ENCODE measurements around the gene SLC24A3.

Gene SLC24A3

DNA sequence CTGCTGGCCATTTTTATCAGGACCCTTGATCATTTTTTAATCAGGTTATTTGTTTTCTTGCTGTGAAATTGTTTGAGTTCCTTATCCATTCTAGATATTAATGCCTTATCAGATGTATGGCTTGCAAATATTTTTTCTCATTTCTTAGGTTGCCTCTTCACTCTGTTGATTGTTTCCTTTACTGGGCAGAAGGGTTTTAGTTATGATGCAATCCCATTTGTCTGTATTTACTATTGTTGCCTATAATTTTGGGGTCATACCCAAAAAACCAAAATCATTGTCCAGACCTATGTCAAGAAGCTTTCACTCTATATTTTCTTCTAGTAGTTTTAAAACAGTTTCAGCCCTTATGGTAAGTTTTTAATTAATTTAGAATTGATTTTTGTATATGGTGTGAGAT lies 172.5 kb downstream of the SLC24A3 start:
- no peak overlapping the region for H3K4me3 Mint-ChIP-seq
- H3K27ac Mint-ChIP-seq = no peak overlapping the region
- H3K4me1 Mint-ChIP-seq = peaks cover 14% of the 10 kb centered on the region
- DNase-seq = no peak
- peaks cover 6% of the 10 kb centered on the region for H3K36me3 Mint-ChIP-seq (ENCODE audit: low read depth)
- H3K9me3 Mint-ChIP-seq = peaks cover 16% of the 10 kb centered on the region
- TF ChIP-seq CTCF (IDR thresholded peaks at IDR 0.05) = no peak
- H3K27me3 Mint-ChIP-seq (ENCODE audit: low read depth, poor library complexity) = no peaks in the 10 kb centered on the region

GRCh38 chr20:19387251-19387650 lies 174.8 kb downstream of the SLC24A3 start:
- no peak overlapping the region for H3K4me3 Mint-ChIP-seq
- peaks cover 11% of the 10 kb centered on the region for H3K4me1 Mint-ChIP-seq
- H3K9me3 Mint-ChIP-seq = peaks cover 22% of the 10 kb centered on the region
- no peaks in the 10 kb centered on the region for H3K27me3 Mint-ChIP-seq (ENCODE audit: low read depth, poor library complexity)
- no peak for DNase-seq
- no peak for TF ChIP-seq CTCF (IDR thresholded peaks at IDR 0.05)
- H3K36me3 Mint-ChIP-seq (ENCODE audit: low read depth) = peaks cover 7% of the 10 kb centered on the region
- H3K27ac Mint-ChIP-seq = no peak overlapping the region

- no peak for DNase-seq
- peaks cover 44% of the 10 kb centered on the region for H3K9me3 Mint-ChIP-seq
- no peak for TF ChIP-seq CTCF (IDR thresholded peaks at IDR 0.05)
- H3K4me1 Mint-ChIP-seq = peaks cover 18% of the 10 kb centered on the region
- H3K27ac Mint-ChIP-seq = no peak overlapping the region
- H3K36me3 Mint-ChIP-seq (ENCODE audit: low read depth) = peaks cover 17% of the 10 kb centered on the region
- H3K27me3 Mint-ChIP-seq (ENCODE audit: low read depth, poor library complexity) = no peaks in the 10 kb centered on the region
- no peak overlapping the region for H3K4me3 Mint-ChIP-seq
These were observed 180.1 kb downstream of the SLC24A3 start for GRCh38 chr20:19392344-19393130.

GRCh38 chr20:19396460-19397081 lies 184.1 kb downstream of the SLC24A3 start:
- DNase-seq = no peak
- Mint-ChIP-seq H3K4me1 (peaks cover 18% of the 10 kb centered on the region), H3K4me3 (no peak overlapping the region), H3K27me3 (ENCODE audit: low read depth, poor library complexity) (peaks cover 3% of the 10 kb centered on the region), H3K36me3 (ENCODE audit: low read depth) (peaks cover 33% of the 10 kb centered on the region), H3K27ac (no peak overlapping the region), H3K9me3 (peaks cover 53% of the 10 kb centered on the region)
- TF ChIP-seq CTCF (IDR thresholded peaks at IDR 0.05) = no peak

DNA sequence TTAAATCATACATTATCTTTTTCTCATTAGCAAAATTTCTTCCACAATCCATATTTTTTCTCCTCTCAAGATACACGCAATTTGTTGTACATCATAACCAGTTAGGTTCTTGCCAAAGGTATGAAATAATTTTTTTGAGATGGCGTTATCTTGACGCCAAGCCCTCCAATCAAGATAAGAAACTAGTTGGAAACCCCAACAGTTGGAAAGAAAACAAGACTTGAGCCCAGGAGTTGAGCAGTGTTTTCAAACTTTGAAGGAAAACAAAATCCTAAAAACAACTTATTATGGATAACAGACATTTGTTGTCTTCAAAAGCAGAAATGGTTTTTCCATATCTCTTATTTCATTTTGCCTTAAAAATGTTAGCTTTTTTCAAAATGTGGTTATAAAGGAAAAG lies 184.8 kb downstream of the SLC24A3 start:
- Mint-ChIP-seq H3K4me1 (peaks cover 18% of the 10 kb centered on the region), H3K36me3 (ENCODE audit: low read depth) (peaks cover 33% of the 10 kb centered on the region), H3K27me3 (ENCODE audit: low read depth, poor library complexity) (peaks cover 3% of the 10 kb centered on the region), H3K27ac (no peak overlapping the region), H3K4me3 (no peak overlapping the region), H3K9me3 (peaks cover 53% of the 10 kb centered on the region)
- no peak for TF ChIP-seq CTCF (IDR thresholded peaks at IDR 0.05)
- no peak for DNase-seq
